DMS114 treated with DMSO at 0.1 percent for 48 hours (cell line): Measurements from ENCODE around the gene ANXA8L1.
"Not testable (repeated sequence)": the region's sequence is repeated elsewhere in the genome, so short reads cannot be mapped to it uniquely, and the experiment has no call there.

Experiments used
- DNase-seq: peaks from one replicate; lab custom pipeline; 2025; ENCODE audit not compliant: unreplicated experiment; lab: John Stamatoyannopoulos, UW

ANXA8L1 gene

DNA sequence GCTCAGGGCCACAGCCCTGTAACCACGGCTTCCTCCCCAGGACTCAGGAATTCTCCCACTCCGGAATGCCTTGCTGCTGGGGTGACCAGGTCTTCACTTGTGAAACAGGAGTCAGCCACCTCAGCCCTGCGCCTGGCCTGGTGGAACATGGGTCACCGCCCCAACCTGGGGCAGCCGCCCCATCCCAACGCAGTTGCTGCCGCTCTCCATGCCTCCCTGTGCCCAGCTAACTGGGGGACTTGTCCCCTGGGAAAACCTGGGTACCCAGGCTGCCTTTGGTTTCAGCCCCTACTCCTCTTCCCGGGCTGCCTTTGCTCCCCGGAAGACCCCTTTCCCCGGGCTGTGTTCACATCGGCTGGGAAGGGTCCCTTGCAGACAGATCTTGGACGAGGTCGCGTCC lies 22.2 kb downstream of the ANXA8L1 start:
- DNase-seq: not testable (repeated sequence)

DNA sequence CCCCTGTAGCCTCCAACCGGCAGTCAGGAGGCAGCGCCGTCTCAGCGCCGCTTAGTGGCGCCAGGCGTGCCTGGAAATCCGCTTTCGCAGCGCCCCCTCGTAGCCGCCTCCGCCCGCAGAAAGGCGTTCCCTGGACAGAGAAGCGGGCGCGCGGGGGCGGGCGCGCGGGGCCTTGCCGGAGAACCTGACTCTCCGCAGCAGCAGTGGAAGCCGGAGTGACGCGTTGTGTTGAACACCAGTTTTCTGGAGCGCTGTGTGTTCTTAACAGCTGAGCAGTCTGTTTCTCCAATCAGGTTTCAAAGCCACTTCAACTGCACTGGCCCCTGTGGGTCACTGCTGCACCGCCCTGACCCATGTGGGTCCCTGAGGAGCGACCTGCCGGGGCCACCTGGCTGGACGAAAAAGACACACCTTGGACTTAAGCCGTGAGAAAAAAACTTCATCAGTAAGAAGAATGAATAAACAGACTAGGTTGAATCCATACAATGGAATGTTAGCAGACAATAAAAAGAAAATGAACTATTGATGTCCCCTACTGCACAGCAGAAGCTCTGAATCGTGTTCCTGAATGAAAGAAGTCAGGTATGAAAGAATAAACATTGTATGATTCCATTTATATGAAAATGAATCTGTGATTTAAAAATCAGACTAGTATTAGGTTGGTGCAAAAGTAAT lies 22.8 kb downstream of the ANXA8L1 start:
- DNase-seq: not testable (repeated sequence)

DNA sequence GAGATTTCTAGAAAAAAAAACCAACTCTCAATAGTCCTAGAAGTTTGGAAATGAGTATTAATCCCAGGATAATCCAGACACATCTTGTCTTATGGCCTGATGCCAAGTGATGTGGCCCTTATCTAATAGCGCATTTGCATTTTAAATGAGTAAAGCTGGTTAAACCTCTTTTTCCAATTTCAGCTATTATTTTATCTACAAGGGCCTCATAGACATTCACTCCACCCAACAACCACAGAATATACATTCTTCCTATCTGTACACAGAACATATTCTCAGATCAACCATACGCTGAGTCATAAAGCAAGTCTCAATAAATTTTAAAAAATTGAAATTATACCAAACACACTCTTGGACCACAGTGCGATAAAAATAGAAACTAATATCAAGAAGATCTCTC lies 34.0 kb downstream of the ANXA8L1 start:
- DNase-seq: not testable (repeated sequence)

DNA sequence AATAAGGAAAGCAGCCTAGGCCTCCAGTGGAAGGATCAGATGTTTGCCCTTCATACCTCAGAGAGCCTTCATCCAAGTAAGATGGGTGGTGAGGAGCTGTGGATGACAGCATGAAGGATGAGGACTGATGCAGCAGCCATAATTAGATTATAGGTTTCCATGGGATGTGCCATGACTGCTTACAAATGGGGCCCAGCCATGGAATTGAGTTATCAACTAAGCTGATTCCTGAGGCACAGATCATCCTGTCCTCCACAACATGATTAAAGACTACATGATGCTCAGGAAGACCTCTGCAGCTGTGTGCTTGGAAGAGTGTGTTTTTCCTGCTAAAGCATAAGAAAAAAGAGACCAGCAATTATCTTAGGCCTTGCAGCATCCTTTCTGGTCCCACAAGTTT lies 35.5 kb downstream of the ANXA8L1 start:
- DNase-seq: not testable (repeated sequence)

DNA sequence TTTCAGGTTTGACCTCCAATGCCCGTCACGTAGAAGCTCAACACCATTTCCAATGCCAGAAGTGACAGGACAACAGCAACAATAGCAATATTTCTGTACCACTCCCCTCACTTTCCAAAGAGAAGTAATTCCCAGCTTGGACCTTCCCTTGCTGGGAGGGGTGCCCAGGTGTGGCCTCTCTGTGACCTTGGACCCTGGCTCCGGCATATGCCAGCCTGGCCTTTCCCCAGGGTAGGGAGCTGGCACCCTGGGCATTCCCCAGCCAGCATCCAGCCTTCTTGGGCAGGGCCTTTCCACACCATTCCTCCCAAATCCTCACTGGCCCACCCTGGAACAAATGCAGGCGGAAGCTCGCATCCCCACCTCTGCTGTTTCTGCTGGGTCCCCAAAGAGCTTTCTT lies 37.1 kb downstream of the ANXA8L1 start:
- DNase-seq: not testable (repeated sequence)

DNA sequence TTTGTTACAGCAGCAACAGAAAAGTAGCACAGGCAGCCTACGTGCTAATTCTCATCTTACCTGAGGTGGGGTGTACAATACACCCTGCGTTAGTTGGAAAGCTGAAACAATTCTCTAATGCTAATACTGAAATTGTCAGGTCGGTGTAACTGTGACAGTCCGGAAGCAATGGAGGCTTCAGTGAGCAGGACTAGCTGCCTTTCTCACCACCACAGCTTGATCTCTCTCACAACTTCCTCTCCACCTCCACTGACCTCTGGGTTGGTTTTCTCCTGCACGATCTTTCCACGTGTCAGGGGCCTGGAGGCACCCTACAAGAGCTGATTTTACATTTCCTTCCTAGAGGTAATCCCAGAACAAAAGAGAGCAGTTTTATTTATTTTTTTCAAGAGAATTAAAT lies 39.7 kb downstream of the ANXA8L1 start:
- DNase-seq: not testable (repeated sequence)

DNA sequence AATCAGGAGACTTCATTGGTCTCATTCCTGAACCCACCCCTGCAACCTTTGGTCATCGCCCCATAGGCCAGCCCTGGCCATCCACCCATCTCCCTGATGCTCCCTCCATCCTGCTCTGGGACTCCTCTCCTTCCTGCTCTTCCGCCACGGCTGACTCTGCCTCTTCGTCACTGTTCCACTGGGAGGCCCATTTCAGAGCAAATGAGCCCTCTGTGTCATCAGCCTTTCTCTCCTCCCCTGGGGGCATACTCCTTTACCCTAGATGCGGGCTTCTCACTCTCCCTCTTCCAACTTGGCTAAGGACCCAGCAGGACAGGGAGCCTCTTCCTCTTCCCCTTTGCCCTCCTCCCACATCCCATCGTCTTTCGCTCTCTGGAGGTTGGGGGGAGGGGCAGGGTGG lies 42.7 kb downstream of the ANXA8L1 start:
- not testable (repeated sequence) for DNase-seq

DNA sequence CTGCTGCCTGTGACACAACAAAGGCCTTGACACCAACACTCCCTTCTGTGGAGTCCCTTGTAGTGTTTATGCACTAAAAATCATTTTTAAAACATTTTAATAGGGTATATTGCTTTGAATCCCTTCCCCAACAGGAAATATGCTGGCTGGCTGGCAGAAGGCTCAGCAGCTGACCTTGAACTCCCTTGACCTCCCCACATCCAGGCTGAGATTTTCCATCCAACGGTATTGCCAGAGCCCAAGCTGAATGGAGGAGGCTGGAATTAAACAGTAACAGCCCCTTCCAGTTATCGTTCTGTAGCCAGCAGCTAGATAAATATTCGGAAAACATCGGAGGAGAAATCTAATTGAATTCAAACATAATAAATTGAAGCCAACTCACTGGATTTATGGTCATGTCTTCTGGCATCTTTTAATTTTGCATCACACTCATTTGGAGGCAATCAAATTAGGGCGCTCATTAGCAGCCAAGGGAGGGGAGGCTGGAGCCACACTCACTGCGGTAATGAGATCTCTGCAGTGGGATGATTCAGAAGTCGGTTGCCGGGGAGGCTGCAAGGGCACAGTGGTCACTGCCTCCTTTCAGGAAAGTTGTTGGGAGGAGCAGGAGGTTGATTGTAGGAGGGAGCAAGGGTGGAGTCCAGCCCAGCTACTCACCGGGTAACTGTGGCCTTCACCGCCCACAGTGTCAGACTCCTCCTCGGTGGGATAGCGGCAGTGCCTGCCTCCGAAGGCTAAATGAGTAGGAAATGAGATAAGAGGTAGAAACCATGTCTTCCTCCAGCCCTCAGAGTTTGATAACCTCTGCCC lies 44.2 kb downstream of the ANXA8L1 start:
- not testable (repeated sequence) for DNase-seq

DNA sequence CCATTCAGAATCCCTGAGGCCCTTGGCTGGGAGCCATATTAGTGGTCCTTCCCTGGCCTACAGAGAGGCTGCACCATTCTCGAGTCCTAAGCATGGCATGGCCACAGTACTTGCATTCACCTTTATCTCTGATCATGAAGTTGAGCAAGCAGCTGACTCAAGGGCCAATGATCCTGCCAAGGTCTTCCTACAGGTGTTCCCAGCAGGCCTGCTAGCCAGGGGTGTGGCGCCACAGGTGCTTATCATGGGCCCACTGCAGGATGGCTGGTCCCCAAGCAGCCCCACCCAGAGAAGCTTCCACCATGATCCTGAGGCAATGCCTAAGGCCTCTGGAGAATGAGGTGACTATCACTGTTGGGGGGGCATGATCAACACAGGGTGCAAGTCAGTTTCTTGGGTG lies 48.0 kb downstream of the ANXA8L1 start:
- not testable (repeated sequence) for DNase-seq

DNA sequence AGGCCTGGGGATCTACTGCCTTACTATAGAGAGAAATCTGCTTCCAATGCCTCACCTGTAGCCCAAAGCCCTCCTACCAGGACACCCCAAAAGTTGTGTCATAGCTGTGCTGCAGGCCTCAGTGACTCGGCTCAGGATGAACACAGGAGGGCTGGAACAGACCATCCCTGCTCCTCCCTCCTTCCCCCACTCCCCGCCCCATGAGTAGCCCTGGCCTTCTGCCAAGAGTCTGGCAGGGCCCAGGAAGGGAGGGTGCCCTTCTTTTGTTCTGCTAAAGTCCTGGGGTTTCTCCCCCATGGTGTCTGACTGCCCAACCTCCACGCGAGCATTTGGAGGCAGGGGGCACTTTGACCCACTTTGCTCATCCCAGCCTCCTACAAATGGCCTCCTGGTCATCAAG lies 65.4 kb downstream of the ANXA8L1 start:
- not testable (repeated sequence) for DNase-seq
